Lung (tissue), 12 donors: ENCODE results near the gene SCMH1. TPM values are rescaled to one million over a fixed set of nuclear protein-coding genes. Genes with fewer than 3 reads are reported as not detected.

Experiments used
- ATAC-seq: fragments of 200-7000 bp; cut with Tn5 transposase; one replicate; pipeline ENCODE4 v1.9.1; 2020; ENCODE audit warnings: moderate number of reproducible peaks; ENCODE audit not compliant: insufficient read depth, low FRiP score
- DNase-seq, 3 donors: peaks; one replicate each; pipeline ENCODE4 v3.0.0-alpha.2; 2013 to 2017
- H3K27ac ChIP-seq, 2 donors: one replicate each; pipeline ENCODE4 v1.5.1; 2013; ENCODE audit warnings: mild to moderate bottlenecking in 2 of 2, moderate library complexity in 2 of 2, control low read depth in 1 of 2, inconsistent platforms in 1 of 2, low read depth in 1 of 2, low read length in 1 of 2
- H3K27me3 ChIP-seq, 3 donors: one replicate each; pipeline ENCODE4 v1.5.1; 2013; ENCODE audit warnings: low read length in 2 of 3; ENCODE audit not compliant: control insufficient read depth in 3 of 3, insufficient read depth in 3 of 3
- H3K36me3 ChIP-seq, 4 donors: one replicate each; pipeline ENCODE4 v1.5.1; 2013; ENCODE audit warnings: low read length in 4 of 4, mild to moderate bottlenecking in 1 of 4, moderate library complexity in 1 of 4; ENCODE audit not compliant: control insufficient read depth in 4 of 4, insufficient read depth in 4 of 4
- H3K4me1 ChIP-seq, 5 donors: one replicate each; pipeline ENCODE4 v1.5.1; 2013; ENCODE audit warnings: low read length in 5 of 5, mild to moderate bottlenecking in 2 of 5, moderate library complexity in 1 of 5; ENCODE audit not compliant: control insufficient read depth in 5 of 5, insufficient read depth in 5 of 5
- H3K4me3 ChIP-seq: one replicate; pipeline ENCODE4 v1.5.1; 2013; ENCODE audit warnings: mild to moderate bottlenecking, control low read depth, moderate library complexity
- H3K9ac ChIP-seq, 2 donors: one replicate each; pipeline ENCODE4 v1.5.1; 2013; ENCODE audit warnings: low read length in 2 of 2, control low read depth in 1 of 2; ENCODE audit not compliant: insufficient read depth in 1 of 2
- H3K9me3 ChIP-seq, 4 donors: one replicate each; pipeline ENCODE4 v1.5.1; 2013; ENCODE audit warnings: low read length in 3 of 4, mild to moderate bottlenecking in 1 of 4, moderate library complexity in 1 of 4; ENCODE audit not compliant: control insufficient read depth in 4 of 4, insufficient read depth in 3 of 4
- WGBS, 2 donors: extraction: QIAGEN DNeasy Blood & Tissue Kit; methylation state at CpG; one replicate each; pipeline ENCODE4 v1.1.7; 2013; 5-methylcytosine and 5-hydroxymethylcytosine counted together
- polyA plus RNA-seq, 2 donors: library from polyadenylated mRNA; stranded (reverse); fragments of 200-250 nt; gene quantifications; one replicate each; pipeline ENCODE4 v1.2.1, GENCODE V29; 2013
- total RNA-seq, 2 donors: library from RNA; depleted of rRNA in 1 of 2; stranded (reverse); fragments of >200 nt in 1 of 2; gene quantifications; one replicate each; pipeline ENCODE4 v1.2.1, GENCODE V29; 2014 to 2021
- TF ChIP-seq, protein P1 (sequence below): IDR thresholded peaks from 2 replicates; pipeline ENCODE4 v1.5.1; 2012; ENCODE audit warnings: mild to moderate bottlenecking; ENCODE audit errors: control extremely low read depth, extremely low read depth
- donor health status: control.
- donor health status: control.
- donor health status: Bipolar disorder and iron deficiency.
- donor health status: healthy.
- donor health status: DM: yes; HTN: yes; CAD: no.

SCMH1 gene
- total and polyA plus RNA-seq, 4 donors = 20.7 to 43.5 (median 28.8) TPM

DNA sequence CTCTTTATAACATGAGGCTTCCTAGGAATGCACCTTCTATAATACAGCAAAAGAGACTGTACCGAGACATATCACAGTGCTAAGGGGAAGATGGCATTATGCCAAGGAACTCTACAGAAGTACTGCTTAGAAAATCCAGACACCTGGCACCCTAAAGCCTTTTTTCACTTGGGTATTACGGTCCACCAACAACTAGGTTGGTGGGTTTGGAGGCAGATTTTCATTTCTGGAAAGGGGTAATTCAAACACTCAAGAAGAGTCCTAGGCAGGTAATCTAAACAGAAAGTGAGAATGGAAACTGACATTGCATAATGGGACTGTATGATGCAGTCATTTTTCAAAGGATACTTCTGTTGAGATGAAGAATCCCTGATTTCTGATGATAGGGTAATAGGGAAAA is 19.6 kb downstream of the SCMH1 start:
- H3K27me3 ChIP-seq = no peaks in the 10 kb centered on the region
- ATAC-seq = no peak
- H3K9me3 ChIP-seq = peaks cover 0 to 9% (median under 1%) of the 10 kb centered on the region in 4 donors
- no peak overlapping the region for H3K4me3 ChIP-seq
- 39 to 46% methylated on average over 2 of the region's 2 CpGs for WGBS, 2 donors
- TF ChIP-seq, protein P1, sequence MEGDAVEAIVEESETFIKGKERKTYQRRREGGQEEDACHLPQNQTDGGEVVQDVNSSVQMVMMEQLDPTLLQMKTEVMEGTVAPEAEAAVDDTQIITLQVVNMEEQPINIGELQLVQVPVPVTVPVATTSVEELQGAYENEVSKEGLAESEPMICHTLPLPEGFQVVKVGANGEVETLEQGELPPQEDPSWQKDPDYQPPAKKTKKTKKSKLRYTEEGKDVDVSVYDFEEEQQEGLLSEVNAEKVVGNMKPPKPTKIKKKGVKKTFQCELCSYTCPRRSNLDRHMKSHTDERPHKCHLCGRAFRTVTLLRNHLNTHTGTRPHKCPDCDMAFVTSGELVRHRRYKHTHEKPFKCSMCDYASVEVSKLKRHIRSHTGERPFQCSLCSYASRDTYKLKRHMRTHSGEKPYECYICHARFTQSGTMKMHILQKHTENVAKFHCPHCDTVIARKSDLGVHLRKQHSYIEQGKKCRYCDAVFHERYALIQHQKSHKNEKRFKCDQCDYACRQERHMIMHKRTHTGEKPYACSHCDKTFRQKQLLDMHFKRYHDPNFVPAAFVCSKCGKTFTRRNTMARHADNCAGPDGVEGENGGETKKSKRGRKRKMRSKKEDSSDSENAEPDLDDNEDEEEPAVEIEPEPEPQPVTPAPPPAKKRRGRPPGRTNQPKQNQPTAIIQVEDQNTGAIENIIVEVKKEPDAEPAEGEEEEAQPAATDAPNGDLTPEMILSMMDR = no peak
- no peak overlapping the region for H3K9ac ChIP-seq
- peaks cover 0 to 11% (median 3%) of the 10 kb centered on the region in 4 donors for H3K36me3 ChIP-seq
- peak in 2 of 3 donors; percentile 29 to 63 for DNase-seq
- H3K27ac ChIP-seq = no peak overlapping the region
- peaks cover 0 to 17% (median 0%) of the 10 kb centered on the region in 5 donors for H3K4me1 ChIP-seq

DNA sequence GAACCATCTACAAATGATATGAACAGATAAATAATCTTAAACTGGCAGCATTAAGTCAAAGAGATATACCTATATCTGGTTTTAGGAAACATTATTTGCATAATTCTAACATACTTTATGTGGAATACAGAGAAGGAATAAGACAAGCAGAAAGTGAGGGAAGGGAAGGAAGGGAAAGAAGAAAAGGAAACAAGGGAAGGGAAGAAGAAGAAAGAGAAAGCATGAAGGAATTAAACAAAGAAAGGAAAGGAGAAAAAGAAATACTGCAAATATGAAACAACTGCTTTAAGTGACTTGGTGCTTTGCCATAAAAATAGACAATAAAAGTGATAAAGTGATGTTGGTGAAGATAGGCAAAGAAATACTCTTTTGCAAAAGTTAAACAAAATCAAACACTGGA is 20.1 kb downstream of the SCMH1 start:
- peaks cover 0 to 14% (median 3%) of the 10 kb centered on the region in 4 donors for H3K9me3 ChIP-seq
- peaks cover 0 to 21% (median 0%) of the 10 kb centered on the region in 5 donors for H3K4me1 ChIP-seq
- H3K36me3 ChIP-seq = peaks cover 0 to 11% (median 3%) of the 10 kb centered on the region in 4 donors
- H3K27ac ChIP-seq = no peak overlapping the region
- ATAC-seq (no peak), DNase-seq (no peak)
- no peak overlapping the region for H3K4me3 ChIP-seq
- H3K27me3 ChIP-seq = no peaks in the 10 kb centered on the region
- no peak overlapping the region for H3K9ac ChIP-seq
- TF ChIP-seq, protein P1 = no peak

DNA sequence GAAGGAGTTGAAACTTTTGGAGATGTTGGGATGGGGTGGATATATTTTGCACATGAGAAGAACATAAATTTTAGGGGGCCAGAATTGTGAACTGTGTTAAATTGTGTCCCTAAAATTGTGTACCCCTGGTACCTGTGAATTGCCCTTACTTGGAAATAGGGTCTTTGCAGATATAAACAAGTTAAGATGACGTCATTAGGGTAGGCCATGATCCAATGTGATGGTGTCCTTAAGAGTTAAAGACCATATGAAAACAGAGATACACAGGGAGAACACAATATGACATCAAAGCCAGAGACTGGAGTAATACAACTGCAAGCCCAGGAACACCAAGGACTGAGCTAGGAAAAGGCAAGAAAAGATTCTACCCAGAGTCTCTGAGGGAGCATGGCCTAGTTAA is 24.0 kb downstream of the SCMH1 start:
- WGBS, 2 donors = 94 to 99% methylated on average over 1 of the region's 1 CpG
- Histone ChIP-seq H3K9ac (no peak overlapping the region), H3K4me1 (peaks cover 0 to 17% (median 0%) of the 10 kb centered on the region in 5 donors), H3K36me3 (peaks cover 0 to 11% (median 3%) of the 10 kb centered on the region in 4 donors), H3K27me3 (no peaks in the 10 kb centered on the region), H3K27ac (no peak overlapping the region), H3K4me3 (no peak overlapping the region), H3K9me3 (peaks cover 0 to 14% (median 3%) of the 10 kb centered on the region in 4 donors)
- ATAC-seq (no peak), DNase-seq (no peak)
- TF ChIP-seq, protein P1 = no peak

GRCh38 chr1:41217441-41217840 is 24.7 kb downstream of the SCMH1 start:
- DNase-seq (no peak), ATAC-seq (no peak)
- Histone ChIP-seq H3K27ac (no peak overlapping the region), H3K27me3 (no peaks in the 10 kb centered on the region), H3K4me3 (no peak overlapping the region), H3K4me1 (peaks cover 0 to 14% (median 0%) of the 10 kb centered on the region in 5 donors), H3K9ac (no peak overlapping the region), H3K36me3 (peaks cover 0 to 11% (median 3%) of the 10 kb centered on the region in 4 donors), H3K9me3 (peaks cover 0 to 14% (median 3%) of the 10 kb centered on the region in 4 donors)
- WGBS, 2 donors = 93 to 100% methylated on average over 1 of the region's 1 CpG
- TF ChIP-seq, protein P1 = no peak
